Liver (tissue), 9 donors: Measurements from ENCODE around the gene RAPSN. TPM values are rescaled to one million over a fixed set of nuclear protein-coding genes. Genes with fewer than 3 reads are reported as not detected.

Experiments
- DNase-seq: peaks from one replicate; pipeline ENCODE4 v3.0.0-alpha.2; 2017; ENCODE audit warnings: low spot score
- H3K27ac ChIP-seq, 2 donors: one replicate each; pipeline ENCODE4 v1.7.0; 2013; ENCODE audit warnings: inconsistent platforms in 2 of 2, low read length in 2 of 2, control low read depth in 1 of 2, low read depth in 1 of 2, mild to moderate bottlenecking in 1 of 2
- H3K27me3 ChIP-seq, 4 donors: one replicate each; pipeline versions ENCODE4 v1.6.1 to v1.7.0; 2013; ENCODE audit warnings: low read length in 3 of 4, inconsistent platforms in 1 of 4, mild to moderate bottlenecking in 1 of 4, moderate library complexity in 1 of 4; ENCODE audit not compliant: control insufficient read depth in 4 of 4, insufficient read depth in 4 of 4
- H3K36me3 ChIP-seq, 4 donors: one replicate each; pipeline versions ENCODE4 v1.6.1 to v1.7.0; 2013; ENCODE audit warnings: low read length in 3 of 4, mild to moderate bottlenecking in 3 of 4, low read depth in 1 of 4, moderate library complexity in 1 of 4; ENCODE audit not compliant: control insufficient read depth in 4 of 4, insufficient read depth in 3 of 4
- H3K4me1 ChIP-seq, 4 donors: one replicate each; pipeline versions ENCODE4 v1.6.1 to v1.7.0; 2013; ENCODE audit warnings: low read length in 3 of 4, mild to moderate bottlenecking in 3 of 4, moderate library complexity in 1 of 4; ENCODE audit not compliant: control insufficient read depth in 4 of 4, insufficient read depth in 4 of 4
- H3K4me3 ChIP-seq, 3 donors: one replicate each; pipeline versions ENCODE4 v1.6.1 to v1.7.0; 2013; ENCODE audit warnings: low read length in 3 of 3, control low read depth in 1 of 3, low read depth in 1 of 3, mild to moderate bottlenecking in 1 of 3
- H3K9ac ChIP-seq, 2 donors: one replicate each; pipeline ENCODE4 v1.7.0; 2013; ENCODE audit warnings: low read length in 2 of 2, mild to moderate bottlenecking in 2 of 2, moderate library complexity in 2 of 2, control low read depth in 1 of 2, low read depth in 1 of 2
- H3K9me3 ChIP-seq, 4 donors: one replicate each; pipeline versions ENCODE4 v1.6.1 to v1.7.0; 2013; ENCODE audit warnings: low read length in 3 of 4; ENCODE audit not compliant: control insufficient read depth in 4 of 4
- ATF3 ChIP-seq: IDR thresholded peaks from 2 replicates; pipeline ENCODE4 v1.6.1; 2016; ENCODE audit warnings: antibody characterized with exemption
- CTCF ChIP-seq: fragments of 150-350 bp; IDR thresholded peaks from 2 replicates; pipeline ENCODE4 v1.5.1; 2017; ENCODE audit warnings: improper control_type of control experiment, low read depth, low read length; ENCODE audit not compliant: missing input control
- EGR1 ChIP-seq, 2 donors: IDR thresholded peaks; 2 replicates each; pipeline ENCODE4 v1.6.1; 2016 to 2018; ENCODE audit warnings: antibody characterized with exemption in 2 of 2, low read depth in 2 of 2
- FOXA1 ChIP-seq: IDR thresholded peaks from 2 replicates; pipeline ENCODE4 v1.6.1; 2016; ENCODE audit warnings: antibody characterized with exemption
- FOXA2 ChIP-seq: IDR thresholded peaks from 2 replicates; pipeline ENCODE4 v1.6.1; 2016; ENCODE audit warnings: antibody characterized with exemption
- GABPA ChIP-seq, 2 donors: IDR thresholded peaks in 1 of 2; conservative IDR thresholded peaks in 1 of 2; 2 replicates each; pipeline ENCODE4 v1.6.1; 2016; ENCODE audit warnings: antibody characterized with exemption in 2 of 2, mild to moderate bottlenecking in 1 of 2, moderate library complexity in 1 of 2
- HNF4A ChIP-seq, 2 donors: conservative IDR thresholded peaks; 2 replicates each; pipeline ENCODE4 v1.6.1; 2016; ENCODE audit warnings: antibody characterized with exemption in 2 of 2, mild to moderate bottlenecking in 2 of 2
- HNF4G ChIP-seq: IDR thresholded peaks from 2 replicates; pipeline ENCODE4 v1.6.1; 2016; ENCODE audit warnings: antibody characterized with exemption
- JUND ChIP-seq, 2 donors: IDR thresholded peaks; 2 replicates each; pipeline ENCODE4 v1.6.1; 2016; ENCODE audit warnings: antibody characterized with exemption in 2 of 2
- MAX ChIP-seq: IDR thresholded peaks from 2 replicates; pipeline ENCODE4 v1.6.1; 2016; ENCODE audit warnings: antibody characterized with exemption
- RAD21 ChIP-seq, 2 donors: IDR thresholded peaks; 2 replicates each; pipeline ENCODE4 v1.6.1; 2016; ENCODE audit warnings: antibody characterized with exemption in 2 of 2, mild to moderate bottlenecking in 2 of 2
- REST ChIP-seq: IDR thresholded peaks from 2 replicates; pipeline ENCODE4 v1.6.1; 2016; ENCODE audit warnings: antibody characterized with exemption, mild to moderate bottlenecking
- RXRA ChIP-seq, 2 donors: IDR thresholded peaks; 2 replicates each; pipeline ENCODE4 v1.6.1; 2017 to 2018; ENCODE audit warnings: antibody characterized with exemption in 2 of 2, mild to moderate bottlenecking in 1 of 2
- YY1 ChIP-seq: IDR thresholded peaks from 2 replicates; pipeline ENCODE4 v1.6.1; 2016; ENCODE audit warnings: antibody characterized with exemption, mild to moderate bottlenecking
- ZBTB33 ChIP-seq: IDR thresholded peaks from 2 replicates; pipeline ENCODE4 v1.6.1; 2016; ENCODE audit warnings: antibody characterized with exemption
- WGBS: extraction: QIAGEN DNeasy Blood & Tissue Kit; methylation state at CpG from one replicate; pipeline ENCODE4 v1.1.7; 2013; 5-methylcytosine and 5-hydroxymethylcytosine counted together
- polyA plus RNA-seq, 2 donors: library from polyadenylated mRNA; stranded (reverse) in 1 of 2; unstranded in 1 of 2; fragments of 200-250 nt in 1 of 2; fragments of >200 nt in 1 of 2; fragmentation: Nextera tagmentation in 1 of 2; extraction: Ambion mirVana in 1 of 2; gene quantifications; one replicate each; pipeline versions ENCODE4 v1.2.1 to v1.2.3, GENCODE V29; 2013 to 2015
- total RNA-seq, 2 donors: library from RNA; depleted of rRNA; stranded (reverse); fragments of >200 nt; gene quantifications; one replicate each; pipeline ENCODE4 v1.2.3, GENCODE V29; 2014
- donor health status: healthy.
- donor health status: healthy.
- donor health status: healthy.
- donor health status: healthy.
- donor health status: healthy.

Gene RAPSN
- total and polyA plus RNA-seq, 4 donors: 0.12 to 0.59 (median 0.28) TPM; not detected in 1

GRCh38 chr11:47406896-47407745 is 41.8 kb downstream of the RAPSN start:
- 67% methylated on average over 12 of the region's 12 CpGs for WGBS
- peak; percentile 33 for DNase-seq
- no peaks in the 10 kb centered on the region for H3K27me3 ChIP-seq
- no peak for TF ChIP-seq JUND (IDR thresholded peaks at IDR 0.05)
- no peak for TF ChIP-seq RXRA (IDR thresholded peaks at IDR 0.05)
- TF ChIP-seq FOXA1: no peak
- H3K9me3 ChIP-seq: no peaks in the 10 kb centered on the region
- H3K4me1 ChIP-seq: peaks cover 0 to 18% (median 15%) of the 10 kb centered on the region in 4 donors
- H3K9ac ChIP-seq: peak overlapping the region; percentile 79 to 97
- H3K27ac ChIP-seq: peak overlapping the region; percentile 77 to 99
- peak overlapping the region; percentile 55 to 88 (median 86) for H3K4me3 ChIP-seq
- peaks cover 0 to 4% (median 1%) of the 10 kb centered on the region in 4 donors for H3K36me3 ChIP-seq

- Histone ChIP-seq H3K27me3 (no peaks in the 10 kb centered on the region), H3K9ac (no peak overlapping the region), H3K9me3 (no peaks in the 10 kb centered on the region), H3K4me3 (no peak overlapping the region), H3K36me3 (no peaks in the 10 kb centered on the region), H3K4me1 (peaks cover 2 to 18% (median 14%) of the 10 kb centered on the region in 4 donors), H3K27ac (no peak overlapping the region)
- TF ChIP-seq GABPA (IDR thresholded peaks at IDR 0.05 in 1 of 2, conservative IDR thresholded peaks at IDR 0.05 in 1 of 2) (no peak), REST (no peak), ATF3 (no peak), HNF4A (conservative IDR thresholded peaks at IDR 0.05) (no peak), ZBTB33 (no peak), FOXA2 (no peak), CTCF (no peak), HNF4G (no peak), RXRA (IDR thresholded peaks at IDR 0.05) (no peak), YY1 (no peak), RAD21 (IDR thresholded peaks at IDR 0.05) (no peak), MAX (no peak), FOXA1 (no peak), EGR1 (IDR thresholded peaks at IDR 0.05; ENCODE audit: low read depth in 2 of 2) (no peak)
- 86% methylated on average over 3 of the region's 3 CpGs for WGBS
- DNase-seq: no peak
Measured at GRCh38 chr11:47403571-47403970, 45.4 kb downstream of the RAPSN start.
